Measurements from ENCODE around the gene PANX1.

DNA sequence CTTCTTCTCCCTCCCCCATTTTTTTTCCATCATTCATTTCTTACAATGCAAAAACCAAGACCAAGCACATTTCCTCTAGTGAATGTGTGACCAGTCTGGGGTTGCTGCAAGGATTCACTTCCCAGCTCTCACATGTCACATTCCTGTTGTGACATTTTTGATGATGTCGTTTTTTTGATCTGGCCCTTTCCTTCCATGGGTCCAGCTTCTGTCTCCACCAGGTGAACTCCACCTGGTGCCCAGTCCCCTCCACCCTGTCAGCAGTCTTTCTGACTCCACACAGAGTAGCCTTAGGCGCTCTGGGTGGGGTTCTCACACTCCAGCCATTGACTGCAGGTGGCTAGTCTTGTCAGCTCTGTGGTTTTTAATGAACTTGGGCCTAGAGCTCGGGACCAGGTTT is 15.6 kb downstream of the PANX1 start:
- TF ChIP-seq, protein P1, sequence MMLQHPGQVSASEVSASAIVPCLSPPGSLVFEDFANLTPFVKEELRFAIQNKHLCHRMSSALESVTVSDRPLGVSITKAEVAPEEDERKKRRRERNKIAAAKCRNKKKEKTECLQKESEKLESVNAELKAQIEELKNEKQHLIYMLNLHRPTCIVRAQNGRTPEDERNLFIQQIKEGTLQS (IDR thresholded peaks at IDR 0.05): no peak
- TF ChIP-seq ZNF274 (IDR thresholded peaks at IDR 0.05; ENCODE audit: low read depth, low read length) (no peak), CTCF (IDR thresholded peaks at IDR 0.05 in 2 of 3, conservative IDR thresholded peaks at IDR 0.05 in 1 of 3; ENCODE audit: borderline replicate concordance in 1 of 3, insufficient read depth in 1 of 3, low read depth in 2 of 3, low read length in 2 of 3) (no peak), EZH2 (IDR thresholded peaks at IDR 0.05) (no peak), MAX (IDR thresholded peaks at IDR 0.05) (no peak), YY1 (IDR thresholded peaks at IDR 0.05; ENCODE audit: extremely low read depth, insufficient replicate concordance, low read depth, low read length) (no peak), EGR1 (IDR thresholded peaks at IDR 0.05; ENCODE audit: low read depth) (no peak), REST (IDR thresholded peaks at IDR 0.05; ENCODE audit: low read depth) (no peak), ZBTB33 (IDR thresholded peaks at IDR 0.05; ENCODE audit: extremely low read depth, insufficient replicate concordance, low read length) (no peak)

Data from HCT116 (cell line).